Motor neuron (in vitro differentiated cells): ENCODE measurements around the gene FRK. TPM values are rescaled to one million over a fixed set of nuclear protein-coding genes. Genes with fewer than 3 reads are reported as not detected.
A peak's percentile ranks its signal among the peaks of the same experiment; 100 is the strongest.
"Not testable (repeated sequence)": the region's sequence is repeated elsewhere in the genome, so short reads cannot be mapped to it uniquely, and the experiment has no call there.

Experiments
- ATAC-seq, 8 experiments: fragments of 200-7000 bp; cut with Tn5 transposase; replicated peaks in 6 of 8; 2 replicates each; pipeline ENCODE4 v1.8.0; 2021; ENCODE audit warnings: mild to moderate bottlenecking in 8 of 8, moderate library complexity in 8 of 8
- H3K27ac ChIP-seq, 2 donors: fragments of 250-450 bp; sonication (Bioruptor Pico); 2 replicates each; pipeline ENCODE4 v1.9.0; 2021; ENCODE audit warnings: antibody characterized with exemption in 2 of 2, mild to moderate bottlenecking in 2 of 2, moderate library complexity in 1 of 2
- H3K4me1 ChIP-seq, 2 donors: fragments of 250-450 bp; sonication (Bioruptor Pico); replicated peaks in 1 of 2; 2 replicates each; pipeline ENCODE4 v1.6.1; 2021; ENCODE audit warnings: antibody characterized with exemption in 2 of 2, mild to moderate bottlenecking in 2 of 2, moderate library complexity in 1 of 2
- H3K4me3 ChIP-seq, 5 donors: fragments of 250-450 bp; sonication (Bioruptor Pico); 2 replicates each; pipeline ENCODE4 v1.9.0; 2021; ENCODE audit warnings: antibody characterized with exemption in 5 of 5, mild to moderate bottlenecking in 5 of 5, moderate library complexity in 4 of 5
- WGBS, 10 experiments: fragments of 450-650 bp; shearing (Covaris generic); methylation state at CpG; one replicate each; pipeline ENCODE4 v1.0.0; 2022; 5-methylcytosine and 5-hydroxymethylcytosine counted together
- in situ Hi-C, 9 experiments: fragments of 400-800 bp; cut with MboI; loops; one replicate each; pipeline ENCODE4 v1.15.0; 2021; ENCODE audit warnings: low sequenced_read_pairs in 9 of 9, low pct_unique_long_range_greater_than_20kb in 2 of 9; ENCODE audit not compliant: unreplicated experiment in 9 of 9
- total RNA-seq, 8 experiments: library from RNA; unstranded; fragments of 300-600 nt; gene quantifications; 2 replicates each; pipeline versions ENCODE4 v1.2.3 to v1.2.4, GENCODE V29; 2022

The FRK gene
- total RNA-seq, 8 experiments from 2014 or later, result 0.05 to 4.1 (median 0.24) TPM

GRCh38 chr6:115934829-115935228 lies 125.9 kb downstream of the FRK start:
- in situ Hi-C loops, result no loop called here
- Histone ChIP-seq H3K27ac (no peak overlapping the region), H3K4me3 (no peak overlapping the region), H3K4me1 (no peaks in the 10 kb centered on the region)
- ATAC-seq, result no peak
- 73 to 100% (median 100%) methylated on average over 2 of the region's 2 CpGs; no CpG with 5 or more reads in 6 of the 10 experiments for WGBS, 10 experiments

DNA sequence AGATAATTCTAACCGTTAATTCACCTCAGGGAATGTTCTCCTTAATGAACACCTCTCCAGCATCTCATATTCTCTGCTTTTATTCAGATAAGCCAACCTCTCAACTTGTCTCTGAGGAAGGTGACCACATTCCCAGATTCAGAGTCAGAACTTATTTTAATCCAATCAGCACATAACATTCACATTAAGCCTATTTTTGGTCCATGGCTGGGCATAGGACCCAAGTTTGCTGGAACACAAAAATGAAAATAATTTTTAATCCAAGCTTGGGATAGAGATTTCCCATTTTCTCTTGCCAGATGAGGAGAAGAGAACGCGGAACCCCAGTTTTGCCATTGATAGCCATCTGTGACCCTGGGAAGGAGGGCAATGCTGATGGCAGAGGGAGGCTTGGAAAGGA lies 126.5 kb downstream of the FRK start:
- ATAC-seq, result no peak
- H3K4me3 ChIP-seq, result no peak overlapping the region
- H3K27ac ChIP-seq, result no peak overlapping the region
- 75 to 100% (median 87%) methylated on average over 2 to 3 of the region's 3 CpGs; no CpG with 5 or more reads in 6 of the 10 experiments for WGBS, 10 experiments
- no peaks in the 10 kb centered on the region for H3K4me1 ChIP-seq
- in situ Hi-C loops, result no loop called here

- Histone ChIP-seq H3K4me1 (no peaks in the 10 kb centered on the region), H3K4me3 (no peak overlapping the region), H3K27ac (no peak overlapping the region)
- 67 to 100% (median 84%) methylated on average over 1 of the region's 1 CpG; no CpG with 5 or more reads in 6 of the 10 experiments for WGBS, 10 experiments
- in situ Hi-C loops, result no loop called here
- ATAC-seq, result no peak
These were observed 128.2 kb downstream of the FRK start for GRCh38 chr6:115932481-115932880.

- H3K4me3 ChIP-seq, H3K4me1 ChIP-seq, ATAC-seq, H3K27ac ChIP-seq, in situ Hi-C loops: not testable (repeated sequence)
- WGBS, 10 experiments, result 80 to 100% (median 80%) methylated on average over 1 to 2 of the region's 24 CpGs; no CpG with 5 or more reads in 7 of the 10 experiments
These were observed 132.7 kb downstream of the FRK start for GRCh38 chr6:115928000-115928399.

GRCh38 chr6:115922971-115923370 lies 137.7 kb downstream of the FRK start:
- WGBS, 10 experiments, result 20 to 100% (median 70%) methylated on average over 1 of the region's 1 CpG; no CpG with 5 or more reads in 4 of the 10 experiments
- in situ Hi-C loops, result no loop called here

DNA sequence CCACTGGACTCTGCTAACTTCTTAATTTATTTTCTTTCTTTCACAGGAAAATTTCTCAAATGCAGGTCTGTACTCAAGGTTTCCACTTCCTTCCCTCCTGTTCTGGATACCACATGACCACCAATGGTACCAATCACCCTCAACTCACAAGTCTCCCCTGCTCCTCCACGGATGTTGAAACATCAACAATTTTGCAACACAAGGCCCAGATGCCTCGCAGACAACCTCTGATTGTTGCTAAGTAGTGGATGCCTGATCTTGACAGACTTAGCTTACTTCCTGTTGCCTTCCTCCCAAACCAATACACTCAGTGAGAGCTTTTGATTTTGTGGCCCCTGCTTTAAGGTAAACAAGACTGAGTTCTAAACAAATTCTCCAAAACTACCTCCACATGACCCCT lies 146.6 kb downstream of the FRK start:
- ATAC-seq, result no peak
- in situ Hi-C loops, result no loop called here

More at GRCh38 chr6:115922971-115923370, 137.7 kb downstream of the FRK start:
- ATAC-seq, result no peak
- H3K4me1 ChIP-seq, result no peaks in the 10 kb centered on the region
- no peak overlapping the region for H3K4me3 ChIP-seq
- H3K27ac ChIP-seq, result no peak overlapping the region

GRCh38 chr6:115909923-115910546 lies 150.7 kb downstream of the FRK start:
- WGBS, 10 experiments, result 28 to 81% (median 69%) methylated on average over 3 to 8 of the region's 9 CpGs; no CpG with 5 or more reads in 2 of the 10 experiments
- peaks cover 5 to 6% of the 10 kb centered on the region in 2 donors for H3K4me1 ChIP-seq
- H3K4me3 ChIP-seq, result no peak overlapping the region
- peak in 3 of 8 experiments; percentile 31 to 66 (median 47) for ATAC-seq
- H3K27ac ChIP-seq, result no peak overlapping the region
- in situ Hi-C loops, result no loop called here

More for the DNA sequence above, 146.6 kb downstream of the FRK start:
- H3K4me3 ChIP-seq, result no peak overlapping the region
- no peaks in the 10 kb centered on the region for H3K4me1 ChIP-seq
- 0 to 63% (median 18%) methylated on average over 1 to 2 of the region's 2 CpGs; no CpG with 5 or more reads in 4 of the 10 experiments for WGBS, 10 experiments
- no peak overlapping the region for H3K27ac ChIP-seq

DNA sequence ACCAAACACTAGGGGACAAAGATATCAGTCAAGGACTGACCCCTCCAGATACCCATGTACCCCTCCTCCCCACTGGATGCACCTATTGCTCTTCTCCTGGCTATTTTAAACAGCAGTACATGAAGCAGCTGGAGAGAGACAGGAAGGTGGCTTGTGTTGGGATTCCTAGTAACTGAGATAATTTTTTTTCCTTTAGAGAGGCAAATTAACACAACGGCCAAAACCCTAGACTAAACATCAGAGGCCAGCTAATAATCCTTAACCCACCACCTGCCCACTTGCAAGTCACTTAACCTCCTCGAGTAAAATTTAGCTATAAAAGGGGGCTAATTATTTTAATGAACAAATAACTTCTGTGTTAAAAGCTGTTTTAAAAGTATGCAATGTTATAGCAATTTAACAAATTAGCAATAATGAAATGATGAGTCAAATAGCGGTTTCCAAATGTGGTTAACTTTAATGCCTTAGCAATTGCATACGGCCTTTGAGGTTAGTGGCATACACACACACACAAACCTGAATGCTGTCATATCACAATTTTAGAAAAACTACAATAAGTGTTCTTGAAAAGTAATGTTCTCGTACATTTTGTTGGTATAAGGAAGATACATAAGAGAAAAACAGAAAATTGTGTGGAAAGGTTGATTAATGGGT lies 151.7 kb downstream of the FRK start:
- in situ Hi-C loops, result no loop called here
- Histone ChIP-seq H3K4me3 (no peak overlapping the region), H3K27ac (no peak overlapping the region), H3K4me1 (peaks cover 5 to 6% of the 10 kb centered on the region in 2 donors)
- WGBS, 10 experiments, result 38 to 93% (median 67%) methylated on average over 3 to 5 of the region's 5 CpGs
- no peak for ATAC-seq

GRCh38 chr6:115905471-115905870 lies 155.2 kb downstream of the FRK start:
- in situ Hi-C loops, result no loop called here

GRCh38 chr6:115902436-115902835 lies 158.3 kb downstream of the FRK start:
- in situ Hi-C loops, result no loop called here
- Histone ChIP-seq H3K4me1 (peaks cover 6 to 18% of the 10 kb centered on the region in 2 donors), H3K27ac (no peak overlapping the region), H3K4me3 (no peak overlapping the region)
- WGBS, 10 experiments, result 0 to 100% (median 83%) methylated on average over 2 of the region's 2 CpGs; no CpG with 5 or more reads in 3 of the 10 experiments
- ATAC-seq, result no peak

More at GRCh38 chr6:115905471-115905870, 155.2 kb downstream of the FRK start:
- no peak overlapping the region for H3K27ac ChIP-seq
- 6 to 82% (median 51%) methylated on average over 2 to 5 of the region's 5 CpGs for WGBS, 10 experiments
- H3K4me3 ChIP-seq, result no peak overlapping the region
- ATAC-seq, result no peak
- peaks cover 6 to 18% of the 10 kb centered on the region in 2 donors for H3K4me1 ChIP-seq

DNA sequence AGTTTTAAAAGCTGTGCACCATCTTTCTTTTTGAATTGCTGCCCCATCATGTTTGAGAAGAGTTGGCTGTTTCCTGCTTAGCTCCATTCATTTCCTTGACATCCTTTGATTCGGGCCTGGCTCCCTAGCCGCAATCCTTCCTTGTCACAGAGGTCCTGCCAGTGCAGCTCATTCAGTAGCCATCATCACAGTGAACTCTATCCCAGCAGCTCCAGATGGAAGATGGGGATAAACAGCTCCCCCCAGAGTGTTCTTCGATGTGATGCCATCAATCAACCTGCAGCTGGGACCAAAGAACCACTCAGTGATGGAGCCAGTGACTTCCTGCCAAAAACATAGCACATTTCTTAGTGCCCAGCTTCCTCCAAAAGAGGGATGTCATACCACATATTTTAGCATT lies 158.8 kb downstream of the FRK start:
- 0 to 100% (median 46%) methylated on average over 1 to 3 of the region's 3 CpGs; no CpG with 5 or more reads in 5 of the 10 experiments for WGBS, 10 experiments

DNA sequence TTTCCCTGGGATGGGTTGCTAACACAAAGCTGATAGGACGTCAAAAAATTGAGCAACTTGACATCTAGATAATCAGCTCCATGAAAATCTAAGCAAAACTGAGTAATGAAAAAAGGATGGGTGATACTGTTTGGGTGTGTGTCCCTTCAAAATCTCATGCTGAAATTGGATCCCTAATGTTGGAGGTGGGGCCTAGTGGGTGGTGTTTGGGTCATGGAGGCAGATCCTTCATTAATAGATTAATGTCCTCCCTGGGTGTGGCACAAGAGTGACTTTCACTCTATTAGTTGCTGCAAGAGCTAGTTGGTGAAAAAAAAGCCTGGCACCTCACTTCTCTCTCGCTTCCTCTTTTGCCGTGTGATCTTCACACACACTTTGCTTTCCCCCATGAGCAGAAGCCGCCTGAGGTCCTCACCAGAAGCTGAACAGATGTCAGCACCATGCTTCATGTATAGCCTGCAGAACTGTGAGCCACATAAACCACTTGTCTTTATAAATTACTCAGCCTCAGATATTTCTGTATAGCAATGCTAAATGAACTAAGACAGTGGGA lies 160.9 kb downstream of the FRK start:
- H3K27ac ChIP-seq, result no peak overlapping the region
- 16 to 100% (median 92%) methylated on average over 1 to 4 of the region's 4 CpGs; no CpG with 5 or more reads in 1 of the 10 experiments for WGBS, 10 experiments
- H3K4me3 ChIP-seq, result no peak overlapping the region
- ATAC-seq, result peak in 2 of 8 experiments; percentile 57 to 66
- H3K4me1 ChIP-seq, result peaks cover 0 to 13% of the 10 kb centered on the region in 2 donors
- in situ Hi-C loops, result loop anchor here in 1 of 9 experiments (25.0 kb wide), 1 partner anchor 1138 kb away; no protein-coding TSS in a partner anchor

More for the DNA sequence above, 158.8 kb downstream of the FRK start:
- Histone ChIP-seq H3K4me1 (peaks cover 6 to 18% of the 10 kb centered on the region in 2 donors), H3K4me3 (no peak overlapping the region), H3K27ac (no peak overlapping the region)
- in situ Hi-C loops, result no loop called here
- ATAC-seq, result peak in 5 of 8 experiments; percentile 27 to 47 (median 35)

- in situ Hi-C loops, result loop anchor here in 1 of 9 experiments (25.0 kb wide), 1 partner anchor 1136 kb away; no protein-coding TSS in a partner anchor
- 0 to 80% (median 60%) methylated on average over 1 of the region's 1 CpG; no CpG with 5 or more reads in 2 of the 10 experiments for WGBS, 10 experiments
These were observed 162.4 kb downstream of the FRK start for GRCh38 chr6:115898246-115898645.

More at GRCh38 chr6:115898246-115898645, 162.4 kb downstream of the FRK start:
- no peak overlapping the region for H3K4me3 ChIP-seq
- H3K27ac ChIP-seq, result no peak overlapping the region
- H3K4me1 ChIP-seq, result peaks cover 0 to 13% of the 10 kb centered on the region in 2 donors
- ATAC-seq, result no peak
